ENCODE results near the gene SERPINB10.

Gene SERPINB10

GRCh38 chr18:63951302-63951705 is 43.5 kb downstream of the SERPINB10 start:
- no peak for DNase-seq

GRCh38 chr18:63953811-63954210 is 46.1 kb downstream of the SERPINB10 start:
- DNase-seq = no peak

- no peak for DNase-seq
These were observed 49.0 kb downstream of the SERPINB10 start for GRCh38 chr18:63956755-63957154.

- DNase-seq = no peak
These were observed 53.1 kb downstream of the SERPINB10 start for GRCh38 chr18:63960891-63961290.

- no peak for DNase-seq
These were observed 53.8 kb downstream of the SERPINB10 start for GRCh38 chr18:63961435-63961980.

- no peak for DNase-seq
These were observed 54.4 kb downstream of the SERPINB10 start for GRCh38 chr18:63962137-63962536.

GRCh38 chr18:63963615-63964256 is 56.0 kb downstream of the SERPINB10 start:
- peak; percentile 86 for DNase-seq

GRCh38 chr18:63964908-63965307 is 57.1 kb downstream of the SERPINB10 start:
- no peak for DNase-seq

GRCh38 chr18:63965716-63966330 is 58.1 kb downstream of the SERPINB10 start:
- no peak for DNase-seq

GRCh38 chr18:63969942-63970808 is 62.4 kb downstream of the SERPINB10 start, which contains the start of gene SERPINB8:
Gene SERPINB8 (plus strand): TSS chr18:63970081. CDS start chr18:63978309, 8,228 bp downstream.
- DNase-seq = peak; percentile 86

- DNase-seq = no peak
These were observed 63.0 kb downstream of the SERPINB10 start for GRCh38 chr18:63970809-63971205.

GRCh38 chr18:63971320-63972001 is 63.7 kb downstream of the SERPINB10 start:
- DNase-seq = peak; percentile 72

- peak; percentile 40 for DNase-seq
These were observed 64.2 kb downstream of the SERPINB10 start for GRCh38 chr18:63972002-63972376.

- peak; percentile 53 for DNase-seq
These were observed 67.2 kb downstream of the SERPINB10 start for GRCh38 chr18:63974991-63975390.

GRCh38 chr18:63975628-63976027 is 67.9 kb downstream of the SERPINB10 start:
- peak; percentile 21 for DNase-seq

GRCh38 chr18:63977040-63977439 is 69.3 kb downstream of the SERPINB10 start:
- DNase-seq = no peak

GRCh38 chr18:63979409-63979920 is 71.7 kb downstream of the SERPINB10 start:
- DNase-seq = peak; percentile 84

- DNase-seq = no peak
These were observed 72.3 kb downstream of the SERPINB10 start for GRCh38 chr18:63980027-63980426.

GRCh38 chr18:63980896-63981460 is 73.2 kb downstream of the SERPINB10 start:
- peak; percentile 63 for DNase-seq

- DNase-seq = no peak
These were observed 74.0 kb downstream of the SERPINB10 start for GRCh38 chr18:63981719-63982118.

GRCh38 chr18:63982361-63982760 is 74.6 kb downstream of the SERPINB10 start:
- no peak for DNase-seq

Measured in hematopoietic multipotent progenitor cell treated with erythropoietin and hydrocortisone succinate and interleukin-3 and kit ligand, for 4 days (in vitro differentiated cells).